AG04450 (cell line): ENCODE results near the gene ANKS3. TPM values are rescaled to one million over a fixed set of nuclear protein-coding genes. Genes with fewer than 3 reads are reported as not detected.

Experiments
- CTCF ChIA-PET: fragments of 300-600, 350-600 bp; formaldehyde crosslinking; extraction: SDS; loops from one replicate; lab custom pipeline; 2022; ENCODE audit warnings: antibody characterized with exemption, inconsistent platforms; lab: Charles Lee
- POLR2A ChIA-PET: fragments of 350-600 bp; formaldehyde crosslinking; extraction: SDS; loops from one replicate; lab custom pipeline; 2021; ENCODE audit warnings: antibody characterized with exemption, inconsistent platforms; lab: Yijun Ruan, JAX
- DNase-seq: peaks from one replicate; pipeline ENCODE4 v3.0.0-alpha.2; 2011; ENCODE audit warnings: low read depth, low spot score
- H3K27ac ChIP-seq: one replicate; pipeline ENCODE4 v1.5.1; 2012; ENCODE audit warnings: low read depth, low read length, control low read depth
- H3K27me3 ChIP-seq: one replicate; pipeline ENCODE4 v1.6.0; 2012; ENCODE audit warnings: low read length; ENCODE audit not compliant: control insufficient read depth, insufficient read depth
- H3K4me3 ChIP-seq: 2 replicates; pipeline ENCODE4 v1.5.1; 2011; ENCODE audit warnings: mild to moderate bottlenecking, low read depth, low read length, control low read depth
- H3K9me3 ChIP-seq: 2 replicates; pipeline ENCODE4 v1.5.1; 2012; ENCODE audit warnings: low read length; ENCODE audit not compliant: control insufficient read depth, insufficient read depth
- CTCF ChIP-seq: IDR thresholded peaks from 2 replicates; pipeline ENCODE4 v1.5.1; 2011; ENCODE audit warnings: low read depth, low read length, control low read depth, inconsistent platforms
- polyA plus RNA-seq: library from polyadenylated mRNA; depleted of rRNA; stranded (reverse); fragments of >200 nt; gene quantifications from 2 replicates; pipeline ENCODE4 v1.2.3, GENCODE V29; 2011

The ANKS3 gene
- polyA plus RNA-seq, 1 experiment: 14.0 TPM

- H3K4me3 ChIP-seq: no peak overlapping the region
- CTCF ChIA-PET: no interaction called here
- H3K27me3 ChIP-seq: no peaks in the 10 kb centered on the region
- DNase-seq: no peak
- POLR2A ChIA-PET: no interaction called here
- H3K9me3 ChIP-seq: peaks cover under 1% of the 10 kb centered on the region
- H3K27ac ChIP-seq: no peak overlapping the region
- no peak for TF ChIP-seq CTCF
Observed at GRCh38 chr16:4749700-4750257, 15.7 kb upstream of the ANKS3 start.

GRCh38 chr16:4748682-4749411 is 14.8 kb upstream of the ANKS3 start:
- no peak for TF ChIP-seq CTCF
- CTCF ChIA-PET: no interaction called here
- Histone ChIP-seq H3K27me3 (no peaks in the 10 kb centered on the region), H3K4me3 (no peak overlapping the region), H3K27ac (no peak overlapping the region), H3K9me3 (no peaks in the 10 kb centered on the region; the same call in 1 of the 2 replicates)
- POLR2A ChIA-PET: no interaction called here
- DNase-seq: no peak

- TF ChIP-seq CTCF: no peak
- Histone ChIP-seq H3K27ac (no peak overlapping the region), H3K27me3 (no peaks in the 10 kb centered on the region), H3K4me3 (no peak overlapping the region), H3K9me3 (no peaks in the 10 kb centered on the region; the same call in 1 of the 2 replicates)
- DNase-seq: no peak
- ChIA-PET POLR2A (no interaction called here), CTCF (no interaction called here)
Observed at GRCh38 chr16:4747906-4748681, 14.0 kb upstream of the ANKS3 start.

GRCh38 chr16:4746991-4747574 is 13.0 kb upstream of the ANKS3 start:
- no peaks in the 10 kb centered on the region for H3K27me3 ChIP-seq
- POLR2A ChIA-PET: interaction anchor here (0.7 to 2.9 kb wide), 3 partner anchors 12 to 18 kb away, joined by 3 to 9 read pairs (median 4); partner anchors contain the start of genes ANKS3 and DNAAF8

More at GRCh38 chr16:4746991-4747574, 13.0 kb upstream of the ANKS3 start:
- no peak for DNase-seq
- CTCF ChIA-PET: no interaction called here
- TF ChIP-seq CTCF: no peak
- Histone ChIP-seq H3K9me3 (no peaks in the 10 kb centered on the region), H3K4me3 (no peak overlapping the region), H3K27ac (no peak overlapping the region)
